Psoas muscle (tissue), 8 donors: Measurements from ENCODE around the gene CA5A. TPM values are rescaled to one million over a fixed set of nuclear protein-coding genes. Genes with fewer than 3 reads are reported as not detected.

Experiments
- ATAC-seq, 4 donors: fragments of 200-7000 bp; cut with Tn5 transposase; one replicate each; pipeline ENCODE4 v1.9.1; 2020; ENCODE audit warnings: moderate library complexity in 3 of 4, mild to moderate bottlenecking in 2 of 4
- DNase-seq, 2 donors: peaks; one replicate each; pipeline ENCODE4 v3.0.0-alpha.2; 2020
- H3K27ac ChIP-seq: fragments of 200-600 bp; one replicate; pipeline ENCODE4 v1.8.0; 2022
- H3K27me3 ChIP-seq, 3 donors: fragments of 200-600 bp in 1 of 3; one replicate each; pipeline versions ENCODE4 v1.6.1 to v1.8.0; 2013 to 2022; ENCODE audit warnings: low read length in 2 of 3, mild to moderate bottlenecking in 2 of 3, moderate library complexity in 1 of 3; ENCODE audit not compliant: insufficient read depth in 3 of 3
- H3K36me3 ChIP-seq, 2 donors: fragments of 200-600 bp in 1 of 2; one replicate each; pipeline versions ENCODE4 v1.6.1 to v1.8.0; 2013 to 2022; ENCODE audit warnings: low read depth in 1 of 2, mild to moderate bottlenecking in 1 of 2, moderate library complexity in 1 of 2; ENCODE audit not compliant: insufficient read depth in 1 of 2
- H3K4me1 ChIP-seq: fragments of 200-600 bp; one replicate; pipeline ENCODE4 v1.8.0; 2022
- H3K4me3 ChIP-seq: fragments of 200-600 bp; one replicate; pipeline ENCODE4 v1.8.0; 2022; ENCODE audit warnings: mild to moderate bottlenecking
- H3K9me3 ChIP-seq: fragments of 200-600 bp; one replicate; pipeline ENCODE4 v1.8.0; 2022
- CTCF ChIP-seq: fragments of 200-600 bp; IDR thresholded peaks from one replicate; pipeline ENCODE4 v1.8.0; 2022; ENCODE audit warnings: antibody characterized with exemption
- WGBS, 3 donors: extraction: QIAGEN DNeasy Blood & Tissue Kit; methylation state at CpG; one replicate each; pipeline versions ENCODE4 v1.1.6 to v1.1.7; 2013; 5-methylcytosine and 5-hydroxymethylcytosine counted together
- intact Hi-C, 2 donors: fragments of 100-400 bp; cut with DNase I; formaldehyde crosslinking; loops; one replicate each; pipeline versions ENCODE4 v1.11.0 to v1.14.2; 2022
- polyA plus RNA-seq, 3 donors: library from polyadenylated mRNA; stranded (reverse); fragments of 200-250 nt; gene quantifications; one replicate each; pipeline ENCODE4 v1.2.3, GENCODE V29; 2013
- total RNA-seq, 4 donors: library from RNA; stranded (reverse); fragmentation: NEBNext Ultra II Directional in 2 of 4; extraction: Animal tissue kit (Norgen Biotek cat#: 25700) in 2 of 4; gene quantifications; one replicate each; pipeline versions ENCODE4 v1.2.1 to v1.2.4, GENCODE V29; 2021 to 2023
- donor health status: healthy with polysubstance abuse.
- donor health status: DM: no; HTN: no; CAD: no; lungs with moderate emphysema.
- donor health status: Bipolar disorder and iron deficiency.
- donor health status: healthy.
- donor health status: DM: yes; HTN: yes; CAD: no.
- donor health status: DM: no; HTN: no; CAD: no.
- donor health status: DM: no; HTN: no; CAD: no.
- donor health status: DM: yes; HTN: yes; CAD: no.

CA5A gene
- total and polyA plus RNA-seq, 7 donors, result 0.12 TPM; not detected in 6

- 44 to 61% (median 46%) methylated on average over 20 to 25 of the region's 25 CpGs for WGBS, 3 donors
- peak; percentile 28 to 53 (median 34) for ATAC-seq
- Histone ChIP-seq H3K9me3 (no peaks in the 10 kb centered on the region), H3K4me1 (peaks cover 91% of the 10 kb centered on the region), H3K27me3 (no peaks in the 10 kb centered on the region), H3K27ac (peak overlapping the region; percentile 81), H3K36me3 (peaks cover 0 to 23% of the 10 kb centered on the region in 2 donors), H3K4me3 (peak overlapping the region; percentile 12)
- peak; percentile 76 to 87 for DNase-seq
- peak; percentile 96 for TF ChIP-seq CTCF
- intact Hi-C loops, result loop anchor here in 1 of 2 donors (10.0 kb wide), 1 partner anchor 54 kb away; no protein-coding TSS in a partner anchor
Measured at GRCh38 chr16:87850009-87851006, 86.0 kb downstream of the CA5A start.

DNA sequence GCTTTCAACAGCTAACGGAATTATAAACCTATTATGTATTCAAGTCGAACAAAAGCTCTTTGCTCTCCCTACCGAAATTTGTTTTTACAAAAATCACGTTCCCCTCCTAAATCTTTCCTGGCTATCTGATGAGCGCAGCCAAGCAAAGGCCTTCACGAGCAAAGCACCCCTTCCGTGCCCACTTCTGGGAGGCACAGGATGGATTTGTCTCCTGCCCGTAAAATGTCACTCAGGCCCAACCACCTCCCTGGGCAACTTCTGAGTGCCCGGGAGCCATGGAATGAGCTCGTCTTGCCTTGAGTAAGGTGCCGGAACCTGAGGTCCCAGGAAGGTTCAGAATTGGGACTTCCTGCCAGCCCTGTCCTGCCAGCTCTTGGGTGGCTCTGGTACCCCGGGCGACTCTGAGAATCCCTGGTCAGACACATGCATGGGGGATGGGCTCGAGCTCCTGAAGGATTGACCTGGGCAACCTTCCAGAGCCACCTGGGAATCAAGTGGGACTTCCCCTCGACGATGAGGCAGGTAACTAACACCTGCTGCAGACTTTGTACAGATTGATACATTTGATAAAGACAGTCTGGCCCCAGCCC lies 86.8 kb downstream of the CA5A start:
- ATAC-seq (no peak), DNase-seq (peak in 1 of 2 donors; percentile 46)
- Histone ChIP-seq H3K9me3 (no peaks in the 10 kb centered on the region), H3K4me3 (no peak overlapping the region), H3K36me3 (peaks cover 0 to 23% of the 10 kb centered on the region in 2 donors), H3K27ac (peak overlapping the region; percentile 81), H3K4me1 (peaks cover 88% of the 10 kb centered on the region), H3K27me3 (no peaks in the 10 kb centered on the region)
- WGBS, 3 donors, result 49 to 70% (median 53%) methylated on average over 16 of the region's 16 CpGs
- TF ChIP-seq CTCF, result no peak
- intact Hi-C loops, result loop anchor here in 1 of 2 donors (10.0 kb wide), 1 partner anchor 55 kb away; no protein-coding TSS in a partner anchor

GRCh38 chr16:87848676-87849345 lies 87.5 kb downstream of the CA5A start:
- intact Hi-C loops, result no loop called here
- WGBS, 3 donors, result 42 to 54% (median 44%) methylated on average over 18 of the region's 18 CpGs
- no peak overlapping the region for H3K4me3 ChIP-seq
- TF ChIP-seq CTCF, result no peak
- H3K27me3 ChIP-seq, result no peaks in the 10 kb centered on the region
- H3K4me1 ChIP-seq, result peaks cover 81% of the 10 kb centered on the region
- no peaks in the 10 kb centered on the region for H3K9me3 ChIP-seq
- ATAC-seq (no peak), DNase-seq (peak in 1 of 2 donors; percentile 73)
- H3K27ac ChIP-seq, result peak overlapping the region; percentile 81
- H3K36me3 ChIP-seq, result peaks cover 0 to 23% of the 10 kb centered on the region in 2 donors

DNA sequence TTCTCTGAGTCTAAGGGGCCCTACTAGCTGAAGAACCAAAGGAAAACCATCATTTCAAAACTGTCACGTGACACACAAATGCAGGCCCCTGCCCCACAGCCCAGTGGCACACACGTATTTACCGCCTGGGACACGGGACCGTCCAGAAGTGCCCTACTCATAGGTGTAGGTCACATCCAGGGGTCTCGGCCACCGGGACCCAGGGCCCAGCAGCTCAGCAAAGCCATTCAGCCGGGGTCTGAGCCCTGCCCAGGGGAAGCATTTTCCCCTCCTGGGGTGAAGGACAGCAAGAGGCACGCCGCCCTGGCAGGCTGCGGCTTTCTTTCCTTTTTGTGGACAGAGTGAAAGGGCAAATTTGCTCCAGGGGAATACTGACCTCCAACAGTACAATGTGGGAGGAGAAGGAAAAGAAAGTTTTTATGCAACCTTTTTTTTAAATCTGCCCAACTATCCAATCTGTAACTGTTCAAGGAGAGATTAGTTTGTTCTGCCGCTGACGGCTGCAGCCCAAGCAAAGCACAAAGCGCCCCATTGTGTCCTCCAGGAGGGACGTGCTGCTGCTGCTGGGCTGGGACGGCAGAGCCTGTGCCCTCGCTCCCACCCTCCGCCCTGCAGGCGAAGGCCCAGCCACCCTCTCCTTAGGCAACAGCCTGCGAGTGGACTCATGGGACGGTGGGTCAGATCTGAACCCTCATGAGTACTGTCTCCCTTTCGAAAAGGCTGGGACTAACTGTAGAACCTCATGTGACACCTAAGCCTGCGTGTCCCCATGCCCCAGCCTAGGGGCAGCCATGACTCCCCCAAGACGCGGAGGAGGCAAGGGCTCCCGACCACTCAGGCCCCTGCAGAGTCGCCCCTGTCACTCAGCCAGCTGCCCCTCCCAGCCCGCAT lies 88.3 kb downstream of the CA5A start:
- H3K36me3 ChIP-seq, result peaks cover 0 to 25% of the 10 kb centered on the region in 2 donors
- intact Hi-C loops, result no loop called here
- no peak for ATAC-seq
- no peak for TF ChIP-seq CTCF
- peak overlapping the region; percentile 81 for H3K27ac ChIP-seq
- H3K4me1 ChIP-seq, result peaks cover 80% of the 10 kb centered on the region
- peak in 1 of 2 donors; percentile 43 for DNase-seq
- no peaks in the 10 kb centered on the region for H3K27me3 ChIP-seq
- WGBS, 3 donors, result 59 to 76% (median 62%) methylated on average over 26 to 28 of the region's 28 CpGs
- no peaks in the 10 kb centered on the region for H3K9me3 ChIP-seq
- H3K4me3 ChIP-seq, result no peak overlapping the region
